GM19397 (cell line): ENCODE results near the gene PMM2.
"Not testable (repeated sequence)": the region's sequence is repeated elsewhere in the genome, so short reads cannot be mapped to it uniquely, and the experiment has no call there.

ENCODE experiments used
- ATAC-seq: cut with Tn5 transposase; IDR thresholded peaks from one replicate; pipeline ENCODE4 v1.9.1; 2021; ENCODE audit warnings: mild to moderate bottlenecking, moderate library complexity; ENCODE audit not compliant: unreplicated experiment

Gene PMM2

DNA sequence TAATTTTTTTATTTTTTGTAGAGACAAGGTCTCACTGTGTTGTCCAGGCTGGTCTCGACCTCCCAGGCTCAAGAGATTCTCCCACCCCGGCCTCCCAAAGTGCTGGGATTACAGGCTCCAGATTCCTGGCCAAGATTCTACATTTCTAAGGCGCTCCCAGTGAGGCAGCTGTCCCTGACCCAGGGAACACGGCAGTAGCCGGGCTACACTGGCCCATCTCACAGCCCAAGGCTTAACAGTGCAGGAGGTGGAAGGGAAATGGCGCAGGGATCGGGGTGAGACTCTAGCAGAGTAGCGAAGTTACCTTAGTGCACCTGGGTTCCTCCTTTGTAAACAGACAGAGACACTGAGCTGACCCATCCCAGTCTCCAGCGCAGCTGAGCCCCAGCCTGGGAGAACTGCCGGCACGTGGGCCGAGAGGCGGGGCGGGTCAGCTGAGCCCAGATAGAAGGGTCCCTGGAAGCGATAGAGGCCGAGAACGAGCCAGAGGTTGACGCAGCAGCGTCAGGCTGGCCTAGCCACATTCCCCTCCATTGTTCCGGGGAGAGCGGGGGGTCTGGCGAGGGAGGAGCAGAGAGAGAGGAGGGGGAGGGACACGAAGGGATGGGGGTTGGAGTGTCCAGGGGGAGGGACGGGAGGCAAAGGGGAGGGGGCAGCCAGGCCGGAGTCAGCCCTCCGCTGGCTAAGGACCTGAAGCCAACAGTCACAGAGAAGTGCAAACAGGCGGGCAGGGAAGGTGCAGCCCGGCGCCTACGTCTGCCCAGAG is 68.7 kb downstream of the PMM2 start:
- ATAC-seq, result no peak

DNA sequence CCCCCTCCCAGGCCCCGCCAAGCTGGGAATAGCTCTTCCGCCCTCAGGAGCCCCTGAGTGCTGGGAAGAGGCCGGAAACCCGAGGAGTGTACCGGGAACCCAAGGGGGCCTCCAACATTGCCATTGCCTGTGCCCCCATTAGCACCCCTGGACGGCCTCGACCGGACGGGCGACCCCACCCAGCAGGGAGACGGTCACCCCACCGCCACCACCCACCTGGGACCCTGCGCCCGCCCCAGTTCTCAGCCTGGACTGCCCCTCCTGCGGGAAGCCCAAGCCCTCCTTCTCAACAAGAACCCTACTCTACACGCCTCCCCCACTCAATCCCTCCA is 69.2 kb downstream of the PMM2 start:
- ATAC-seq, result no peak

DNA sequence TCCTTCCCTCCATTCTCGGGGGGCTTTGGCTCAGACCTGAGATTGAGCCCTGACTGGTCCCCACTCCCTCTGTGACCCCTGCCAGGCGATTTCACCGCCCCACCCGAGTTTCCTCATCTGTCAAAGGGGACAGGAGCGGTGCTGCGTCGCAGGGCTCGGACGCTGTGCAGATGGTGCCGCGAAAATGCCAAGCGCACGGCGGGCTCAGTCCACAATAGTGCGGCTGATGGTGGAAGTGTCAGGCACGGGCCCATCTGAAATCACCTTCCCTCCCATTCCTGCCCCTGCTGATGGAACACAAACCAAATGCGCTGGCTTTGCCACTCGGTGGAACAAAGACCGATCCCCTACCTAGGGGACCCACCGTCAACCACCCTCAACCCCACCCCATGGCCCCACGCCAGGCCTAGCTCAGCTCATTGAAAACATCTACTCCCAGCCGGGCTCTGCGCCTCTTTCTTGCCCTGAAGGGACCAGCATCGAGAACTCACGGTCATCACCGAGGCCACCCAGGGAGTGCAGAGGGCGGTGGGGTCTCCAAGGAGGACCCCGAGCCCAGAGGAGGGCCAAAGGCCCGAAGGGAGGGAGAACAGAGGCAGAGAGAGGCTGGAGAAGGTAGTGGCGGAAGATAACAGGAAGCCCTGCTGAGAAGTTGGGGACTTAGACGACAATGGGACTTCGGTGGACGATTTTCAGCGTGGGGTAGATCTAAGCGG is 69.7 kb downstream of the PMM2 start:
- no peak for ATAC-seq

DNA sequence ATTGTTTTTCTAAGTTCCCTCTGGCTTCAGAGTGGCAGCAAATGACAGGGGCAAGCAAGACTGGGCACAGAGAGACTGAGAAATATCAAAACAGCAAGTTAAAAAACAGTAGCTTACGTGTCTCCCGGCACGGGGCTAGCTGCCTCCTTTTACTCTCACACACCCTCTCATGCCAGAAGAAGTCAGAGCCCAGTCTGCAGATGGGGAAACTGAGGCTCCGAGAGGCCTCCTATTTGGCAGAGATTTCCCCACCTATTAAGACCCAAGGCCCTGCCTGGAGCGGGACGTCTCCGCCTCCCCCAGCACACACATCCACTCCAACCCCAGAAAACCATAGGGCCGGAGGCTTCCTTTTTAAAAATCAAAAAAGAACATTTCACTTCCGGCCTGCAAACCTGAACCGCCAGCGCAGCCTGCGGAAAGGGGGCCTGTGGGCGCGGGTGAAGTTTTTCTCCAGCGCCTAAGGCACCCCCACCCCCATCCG is 70.3 kb downstream of the PMM2 start:
- ATAC-seq, result no peak

DNA sequence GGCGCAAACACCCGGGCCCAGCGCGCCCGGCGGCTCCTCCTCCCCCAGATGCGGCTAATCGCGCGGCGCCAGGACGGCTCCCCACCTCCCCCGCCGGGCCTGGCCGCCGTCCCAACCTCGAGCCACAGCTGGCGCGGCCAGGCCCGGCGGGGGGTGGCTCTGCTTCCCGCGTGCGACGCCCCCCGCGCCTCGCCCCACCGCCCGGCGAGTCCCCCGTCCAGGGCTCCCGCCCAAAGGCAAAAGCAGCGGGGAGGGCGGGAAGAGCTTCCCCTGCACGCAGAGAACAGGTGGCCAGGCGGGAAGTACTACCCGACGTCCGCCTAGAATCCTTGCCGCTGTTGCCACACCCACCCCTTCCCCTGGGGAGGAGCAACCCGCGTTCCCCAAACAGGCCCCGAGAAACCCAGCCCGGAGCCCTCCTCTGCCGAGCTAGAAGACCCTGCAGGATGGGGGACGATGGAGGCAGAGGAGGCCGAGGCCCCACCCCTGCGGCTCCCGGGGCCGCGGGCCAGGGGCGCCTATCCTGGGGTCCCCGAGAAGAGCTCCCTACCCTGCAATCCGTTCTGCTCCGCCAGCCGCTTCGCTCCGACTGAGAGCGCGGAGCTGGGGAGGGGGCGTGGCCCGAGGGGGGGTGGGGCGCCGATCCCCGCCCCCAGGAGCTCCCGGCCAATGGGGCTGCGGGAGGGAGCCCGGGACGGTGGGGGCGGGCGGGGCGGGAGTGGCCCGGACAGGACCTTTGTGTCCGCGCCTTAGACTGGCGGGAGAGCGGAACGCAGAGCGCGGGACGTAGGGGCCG is 71.0 kb downstream of the PMM2 start, which contains the start of gene CARHSP1:
Gene CARHSP1 (minus strand): TSS at position 591 of the 796 bp plus-strand sequence. CDS start 9,678 bp downstream, outside the sequence.
- ATAC-seq, result peak; percentile 71

DNA sequence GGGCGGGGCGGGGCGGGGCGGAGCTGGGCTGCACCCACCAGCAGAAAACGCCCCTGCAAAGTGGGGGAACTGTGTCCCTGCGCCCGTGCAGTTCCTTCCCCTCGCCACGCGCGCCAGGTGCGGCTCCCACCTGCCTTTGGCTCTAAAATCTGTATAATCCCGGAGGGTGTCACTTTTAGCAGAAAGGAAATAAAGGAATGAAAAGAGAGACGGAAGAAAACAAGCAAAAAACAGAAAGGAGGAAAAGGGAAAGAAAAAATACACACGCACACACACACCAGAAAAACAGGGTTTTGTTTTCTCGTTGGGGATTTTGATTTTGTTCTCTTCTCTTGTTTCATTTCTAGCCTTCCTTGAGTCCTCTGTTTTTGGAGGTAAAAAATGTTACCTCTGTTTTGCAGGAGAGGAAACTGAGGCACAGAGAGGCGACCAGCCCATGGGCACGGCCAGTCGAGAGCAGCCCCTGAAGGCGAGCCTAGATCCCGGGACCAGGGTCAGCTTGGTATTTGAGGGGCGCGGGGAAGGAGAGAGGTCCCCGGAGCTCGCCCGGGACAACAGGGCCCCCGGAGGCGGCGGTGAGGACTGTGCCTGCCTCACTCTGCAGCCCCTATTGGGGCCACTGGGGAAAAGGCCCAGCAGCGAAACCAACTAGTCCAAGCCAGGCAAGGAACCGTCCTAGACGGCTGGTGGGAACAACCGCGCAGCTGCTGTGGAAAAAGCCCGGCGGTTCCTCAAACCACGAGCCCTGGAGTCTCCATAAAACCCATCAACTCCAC is 71.8 kb downstream of the PMM2 start:
- ATAC-seq, result no peak

DNA sequence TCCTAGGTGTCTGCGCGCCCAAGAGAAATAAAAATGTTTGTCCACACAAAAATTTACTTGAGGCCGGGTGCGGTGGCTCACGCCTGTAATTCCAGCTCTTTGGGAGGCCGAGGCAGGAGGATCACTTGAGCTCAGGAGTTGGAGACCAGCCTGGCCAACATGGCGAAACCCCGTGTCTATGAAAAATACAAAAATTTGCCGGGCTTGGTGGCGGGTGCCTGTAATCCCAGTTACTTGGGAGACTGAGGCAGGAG is 72.3 kb downstream of the PMM2 start:
- ATAC-seq, result not testable (repeated sequence)

DNA sequence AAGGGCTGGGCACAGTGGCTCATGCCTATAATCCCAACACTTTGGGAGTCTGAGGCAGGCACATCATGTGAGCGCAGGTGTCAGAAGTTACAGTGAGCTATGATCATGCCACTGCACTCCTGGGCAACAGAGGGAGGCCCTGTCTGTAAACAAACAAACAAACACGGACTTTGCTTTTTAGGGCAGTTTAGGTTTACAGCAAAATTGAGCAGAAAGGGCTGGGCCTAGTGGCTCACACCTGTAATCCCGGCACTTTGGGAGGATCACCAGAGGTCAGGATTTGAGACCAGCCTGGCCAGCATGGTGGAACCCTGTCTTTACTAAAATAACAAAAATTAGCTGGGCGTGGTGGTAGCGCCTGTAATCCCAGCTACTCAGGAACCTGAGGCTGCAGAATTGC is 74.4 kb downstream of the PMM2 start:
- ATAC-seq, result no peak

DNA sequence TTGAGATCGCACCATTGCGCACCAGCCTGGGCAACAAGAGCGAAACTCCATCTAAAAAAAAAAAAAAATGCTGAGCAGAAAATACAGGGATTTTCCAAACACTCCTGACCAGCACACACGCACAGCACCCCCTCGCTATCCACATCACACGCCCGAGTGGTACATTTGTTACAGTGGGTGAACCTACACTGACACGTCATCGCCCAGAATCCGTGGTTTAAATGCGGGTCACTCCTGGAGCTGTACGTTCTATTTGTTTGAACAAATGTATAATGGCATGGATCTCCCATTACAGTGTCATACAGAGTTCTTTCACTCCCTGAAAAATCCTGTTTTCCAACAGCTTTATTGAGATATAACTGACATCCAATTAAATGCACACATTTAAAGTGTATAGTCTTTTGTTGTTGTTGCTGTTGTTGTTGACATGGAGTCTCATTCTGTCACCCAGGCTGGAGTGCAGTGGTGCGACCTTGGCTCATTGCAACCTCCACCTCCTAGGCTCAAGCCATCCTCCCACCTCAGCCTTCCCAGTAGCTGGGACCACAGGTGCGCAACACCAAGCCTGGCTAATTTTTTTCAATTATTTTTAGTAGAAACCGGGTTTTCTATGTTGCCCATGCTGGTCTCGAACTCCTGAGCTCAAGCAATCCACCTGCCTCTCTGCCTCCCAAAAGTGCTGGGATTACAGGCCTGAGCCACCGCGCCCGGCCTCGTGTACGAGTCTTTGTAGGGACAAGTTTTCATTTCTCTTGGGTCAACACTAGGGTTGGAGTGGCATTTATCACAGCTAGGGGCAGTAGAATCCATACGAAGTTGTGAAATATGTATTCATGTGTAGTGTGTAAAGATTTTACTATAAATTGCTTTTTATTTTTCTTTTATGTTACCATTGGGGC is 75.6 kb downstream of the PMM2 start:
- ATAC-seq, result no peak

DNA sequence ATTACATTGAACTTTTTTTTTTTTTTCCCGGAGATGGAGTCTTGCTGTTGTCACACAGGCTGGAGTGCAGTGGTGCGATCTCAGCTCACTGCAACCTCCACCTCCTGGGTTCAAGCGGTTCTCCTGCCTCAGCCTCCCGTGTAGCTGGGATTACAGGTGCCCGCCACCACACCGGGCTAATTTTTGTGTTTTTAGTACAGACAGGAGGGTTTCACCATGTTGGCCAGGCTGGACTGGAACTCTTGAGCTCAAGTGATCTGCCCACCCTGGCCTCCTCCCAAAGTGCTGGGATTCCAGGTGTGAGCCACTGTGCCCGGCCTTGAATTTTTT is 76.2 kb downstream of the PMM2 start:
- not testable (repeated sequence) for ATAC-seq

DNA sequence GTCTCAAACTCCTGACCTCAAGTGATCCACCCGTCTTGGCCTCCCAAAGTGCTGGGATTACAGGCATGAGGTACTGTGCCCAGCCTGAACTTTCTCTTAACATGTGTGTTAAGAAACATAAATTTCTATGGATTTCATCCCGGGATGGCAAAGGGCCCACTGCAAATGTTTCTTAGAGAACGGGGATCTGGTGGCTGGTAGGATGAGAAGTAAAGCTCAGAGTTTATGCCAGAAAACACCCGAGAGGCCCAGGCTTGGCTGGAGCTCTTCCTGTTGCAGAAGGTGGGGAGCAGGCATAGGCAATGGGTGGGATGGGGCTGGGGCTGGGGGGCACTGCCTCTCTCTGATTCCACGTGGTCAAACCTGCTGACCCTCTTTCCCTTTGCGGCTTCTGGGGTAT is 76.7 kb downstream of the PMM2 start:
- ATAC-seq, result no peak

DNA sequence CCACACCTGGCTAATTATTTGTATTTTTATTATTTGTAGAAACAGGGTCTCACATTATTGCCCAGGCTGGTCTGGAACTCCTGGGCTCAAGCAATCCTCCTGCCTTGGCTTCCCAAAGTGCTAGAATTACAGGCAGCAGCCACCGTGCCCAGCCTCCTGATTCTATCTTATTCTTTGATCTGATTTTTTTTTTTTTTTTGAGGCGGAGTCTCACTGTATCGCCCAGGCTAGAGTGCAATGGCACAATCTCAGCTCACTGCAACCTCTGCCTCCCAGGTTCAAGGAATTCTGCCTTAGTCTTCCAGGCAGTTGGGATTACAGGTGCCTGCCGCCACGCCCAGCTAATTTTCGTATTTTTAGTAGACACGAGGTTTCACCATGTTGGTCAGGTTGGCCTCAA is 77.7 kb downstream of the PMM2 start:
- not testable (repeated sequence) for ATAC-seq

DNA sequence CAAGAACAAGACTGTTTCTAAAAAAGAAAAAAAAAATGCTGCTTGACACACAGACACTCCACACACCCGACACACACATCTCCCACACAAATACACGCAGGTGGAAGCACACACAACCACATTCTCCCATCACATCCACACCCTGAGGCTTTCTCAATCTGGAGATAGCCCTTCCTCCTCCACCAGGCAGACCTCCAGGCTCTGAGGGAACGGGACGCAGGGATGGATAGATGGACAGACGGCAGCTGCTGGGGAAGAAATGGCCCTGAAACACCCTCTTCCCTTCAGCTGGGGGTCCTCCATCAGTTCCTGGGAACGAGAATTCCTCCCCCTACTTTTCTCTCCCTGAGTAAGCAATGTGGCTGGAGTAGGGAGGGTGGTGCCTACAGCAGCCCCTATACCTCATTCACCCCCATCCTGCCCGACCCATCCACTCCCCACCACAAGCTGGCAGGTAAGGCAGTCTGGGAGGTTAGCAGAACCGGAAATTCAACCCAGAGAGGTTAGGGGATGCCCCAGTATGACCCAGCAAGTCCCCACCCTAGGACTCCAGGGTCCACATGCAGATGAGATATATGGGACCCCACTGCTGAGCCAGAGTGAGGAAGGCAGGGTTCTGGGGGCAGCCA is 80.4 kb downstream of the PMM2 start:
- no peak for ATAC-seq

DNA sequence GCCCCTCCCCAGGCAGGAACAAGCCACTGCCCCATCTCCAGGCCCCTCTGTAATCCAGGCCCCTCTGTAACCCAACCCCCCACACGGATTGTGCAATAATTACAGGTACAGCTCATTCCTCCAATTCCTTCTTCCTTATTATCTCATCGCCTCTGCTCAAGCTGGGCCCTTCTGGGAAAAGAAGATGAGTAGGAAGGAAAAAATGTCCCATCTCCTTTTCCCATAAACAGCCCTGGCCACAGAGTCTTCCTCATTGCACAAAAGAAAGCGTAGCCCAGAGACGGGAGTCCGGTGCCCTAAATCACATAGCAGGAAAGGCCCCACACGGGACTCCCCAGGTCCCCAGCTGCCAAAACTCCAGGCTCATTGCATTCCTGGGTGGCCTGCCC is 80.9 kb downstream of the PMM2 start:
- ATAC-seq, result no peak

DNA sequence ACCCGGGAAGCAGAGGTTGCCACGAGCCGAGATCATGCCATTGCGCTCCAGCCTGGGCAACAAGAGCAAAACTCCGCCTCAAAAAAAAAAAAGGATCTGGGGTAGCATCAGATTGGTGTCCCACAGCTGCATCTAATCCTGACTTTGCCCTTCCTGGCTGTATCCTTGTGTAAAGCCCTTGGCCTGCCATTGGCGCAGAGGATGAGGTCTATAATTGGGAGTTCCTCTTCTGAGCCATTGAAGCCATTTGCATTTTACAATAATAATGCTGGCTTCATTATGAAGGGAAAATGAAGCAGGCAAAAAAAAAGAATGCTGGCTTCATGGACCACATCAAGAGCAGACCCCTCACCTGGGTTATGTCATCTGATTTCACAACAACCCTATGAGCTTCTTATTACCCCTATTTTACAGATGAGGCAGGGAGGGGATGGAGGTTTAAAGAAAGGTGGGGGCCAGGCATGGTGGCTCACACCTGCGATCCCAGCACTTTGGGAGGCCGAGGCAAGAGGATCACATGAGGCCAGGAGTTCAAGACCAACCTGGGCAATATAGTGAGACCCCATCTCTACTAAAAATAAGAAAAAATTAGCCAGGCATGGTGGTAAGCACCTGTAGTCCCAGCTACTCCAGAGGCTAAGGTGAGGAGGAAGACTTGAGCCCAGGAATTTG is 83.3 kb downstream of the PMM2 start:
- no peak for ATAC-seq

DNA sequence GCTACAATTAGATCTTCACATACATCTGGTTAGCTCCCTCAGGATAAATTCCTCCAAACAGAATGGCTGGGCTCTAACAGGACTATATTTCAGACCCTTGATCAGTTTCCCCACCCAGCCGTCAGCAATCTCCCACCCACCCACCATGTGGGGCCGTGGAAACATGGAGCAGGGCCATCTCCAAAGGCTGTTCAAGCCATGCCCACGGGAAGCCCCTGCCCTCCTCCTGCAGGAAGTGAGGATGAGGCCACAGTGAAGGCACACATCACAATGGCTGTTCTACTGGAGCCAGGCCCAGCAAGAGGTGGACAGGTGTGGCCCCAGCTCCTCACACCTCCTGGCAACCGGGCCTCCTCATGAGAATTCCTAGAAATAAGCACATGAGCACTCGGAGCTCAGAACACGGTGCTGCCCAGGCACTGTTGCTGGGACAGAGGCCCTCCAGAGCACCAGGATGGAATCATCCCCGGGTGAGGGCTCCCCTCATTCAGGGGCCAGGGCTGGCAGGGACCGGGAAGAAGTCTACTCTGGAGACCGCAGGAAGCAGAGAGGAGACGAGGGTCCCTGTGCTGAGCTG is 84.5 kb downstream of the PMM2 start, which contains the start of gene LITAFD:
Gene LITAFD (plus strand): TSS at position 311 of the 577 bp plus-strand sequence. CDS start 2,005 bp downstream, outside the sequence.
- ATAC-seq, result no peak

DNA sequence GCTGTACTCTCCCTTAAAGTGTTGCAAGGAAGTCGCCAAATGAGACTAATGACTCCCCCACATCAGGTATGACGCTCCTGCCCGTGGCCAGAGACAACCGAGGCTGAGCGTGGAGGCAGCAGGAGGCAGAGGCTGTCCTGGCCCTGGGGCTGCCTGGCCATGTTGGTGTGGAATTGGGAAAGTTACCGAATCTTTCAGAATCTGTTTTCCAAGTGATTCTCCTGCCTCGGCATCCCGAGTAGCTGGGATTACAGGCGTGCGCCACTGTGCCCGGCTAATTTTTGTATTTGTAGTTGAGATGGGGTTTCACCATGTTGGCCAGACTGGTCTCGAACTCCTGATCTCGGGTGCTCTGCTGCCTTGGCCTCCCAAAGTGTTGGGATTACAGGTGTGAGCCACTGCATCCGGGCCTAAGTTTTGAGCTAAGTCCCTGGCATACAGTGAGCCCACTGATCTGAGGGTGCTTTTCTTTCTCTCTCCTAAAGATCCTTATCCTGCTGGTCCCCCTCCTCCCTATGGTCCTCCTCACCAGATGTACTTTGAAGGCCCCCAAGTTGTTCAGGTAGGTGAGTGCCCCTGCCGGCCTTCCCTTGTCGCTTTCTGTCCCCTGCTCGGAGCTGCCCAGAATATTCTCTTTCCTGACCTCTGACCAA is 85.2 kb downstream of the PMM2 start:
- ATAC-seq, result no peak
